IPS DF 6.9 (cell line): ENCODE measurements around the gene TNS4.

Experiments
- DNase-seq: peaks from one replicate; pipeline ENCODE4 v3.0.0-alpha.2; 2013; ENCODE audit warnings: low read depth, low spot score
- H3K27ac ChIP-seq: one replicate; pipeline ENCODE4 v1.5.1; 2013; ENCODE audit warnings: low read length, control low read depth
- H3K27me3 ChIP-seq: 2 replicates; pipeline ENCODE4 v1.6.1; 2013; ENCODE audit warnings: mild to moderate bottlenecking, low read length; ENCODE audit not compliant: control insufficient read depth, insufficient read depth
- H3K36me3 ChIP-seq: 2 replicates; pipeline ENCODE4 v1.6.1; 2013; ENCODE audit warnings: low read length; ENCODE audit not compliant: control insufficient read depth, insufficient read depth
- H3K4me1 ChIP-seq: 2 replicates; pipeline ENCODE4 v1.6.1; 2013; ENCODE audit warnings: low read length; ENCODE audit not compliant: control insufficient read depth, insufficient read depth
- H3K4me3 ChIP-seq: 2 replicates; pipeline ENCODE4 v1.5.1; 2013; ENCODE audit warnings: mild to moderate bottlenecking, low read length
- H3K9me3 ChIP-seq: 2 replicates; pipeline ENCODE4 v1.6.1; 2013; ENCODE audit warnings: low read length, inconsistent platforms; ENCODE audit not compliant: control insufficient read depth, insufficient read depth
- WGBS: extraction: QIAGEN DNeasy Blood & Tissue Kit; methylation state at CpG from one replicate; pipeline ENCODE4 v1.1.7; 2013; ENCODE audit warnings: mixed read lengths, missing lambda C conversion rate; ENCODE audit not compliant: insufficient read length, insufficient coverage; 5-methylcytosine and 5-hydroxymethylcytosine counted together

Gene TNS4

GRCh38 chr17:40515491-40516041 is 14.1 kb upstream of the TNS4 start:
- Histone ChIP-seq H3K4me3 (no peak overlapping the region), H3K27ac (no peak overlapping the region), H3K36me3 (no peaks in the 10 kb centered on the region), H3K27me3 (no peaks in the 10 kb centered on the region), H3K4me1 (peaks cover 2% of the 10 kb centered on the region; the same call in 1 of the 2 replicates), H3K9me3 (no peaks in the 10 kb centered on the region)
- WGBS = no CpG with 5 or more reads among the region's 11 CpGs
- no peak for DNase-seq

- H3K9me3 ChIP-seq = no peaks in the 10 kb centered on the region
- no peaks in the 10 kb centered on the region for H3K27me3 ChIP-seq
- peaks cover 4% of the 10 kb centered on the region for H3K4me1 ChIP-seq
- H3K36me3 ChIP-seq = no peaks in the 10 kb centered on the region
- WGBS = no CpG with 5 or more reads among the region's 4 CpGs
- DNase-seq = no peak
- H3K4me3 ChIP-seq = no peak overlapping the region
- no peak overlapping the region for H3K27ac ChIP-seq
Observed at GRCh38 chr17:40515011-40515410, 13.6 kb upstream of the TNS4 start.

- no CpG with 5 or more reads among the region's 7 CpGs for WGBS
- DNase-seq = no peak
- Histone ChIP-seq H3K4me1 (peaks cover 4% of the 10 kb centered on the region), H3K27ac (no peak overlapping the region), H3K36me3 (no peaks in the 10 kb centered on the region), H3K9me3 (no peaks in the 10 kb centered on the region), H3K27me3 (no peaks in the 10 kb centered on the region), H3K4me3 (no peak overlapping the region)
Observed at GRCh38 chr17:40514013-40514875, 12.8 kb upstream of the TNS4 start.

- H3K36me3 ChIP-seq = no peaks in the 10 kb centered on the region
- H3K27me3 ChIP-seq = no peaks in the 10 kb centered on the region
- H3K9me3 ChIP-seq = no peaks in the 10 kb centered on the region
- WGBS = no CpG with 5 or more reads among the region's 12 CpGs
- H3K27ac ChIP-seq = no peak overlapping the region
- no peak overlapping the region for H3K4me3 ChIP-seq
- DNase-seq = no peak
- peaks cover 4% of the 10 kb centered on the region for H3K4me1 ChIP-seq
Observed at GRCh38 chr17:40511667-40512220, 10.3 kb upstream of the TNS4 start.

- Histone ChIP-seq H3K4me3 (no peak overlapping the region), H3K9me3 (no peaks in the 10 kb centered on the region), H3K27ac (no peak overlapping the region), H3K36me3 (no peaks in the 10 kb centered on the region), H3K4me1 (peaks cover 4% of the 10 kb centered on the region), H3K27me3 (no peaks in the 10 kb centered on the region)
- WGBS = no CpG with 5 or more reads among the region's 2 CpGs
- no peak for DNase-seq
Observed at GRCh38 chr17:40511136-40511535, 9.7 kb upstream of the TNS4 start.

- Histone ChIP-seq H3K36me3 (no peaks in the 10 kb centered on the region), H3K4me3 (no peak overlapping the region), H3K27ac (no peak overlapping the region), H3K4me1 (peaks cover 4% of the 10 kb centered on the region), H3K27me3 (no peaks in the 10 kb centered on the region), H3K9me3 (no peaks in the 10 kb centered on the region)
- DNase-seq = no peak
- no CpG with 5 or more reads among the region's 8 CpGs for WGBS
Observed at GRCh38 chr17:40510328-40510648, 8.9 kb upstream of the TNS4 start.

- Histone ChIP-seq H3K27me3 (no peaks in the 10 kb centered on the region), H3K36me3 (no peaks in the 10 kb centered on the region), H3K9me3 (no peaks in the 10 kb centered on the region), H3K4me3 (no peak overlapping the region), H3K4me1 (peaks cover 4% of the 10 kb centered on the region), H3K27ac (no peak overlapping the region)
- no CpG with 5 or more reads among the region's 10 CpGs for WGBS
- no peak for DNase-seq
Observed at GRCh38 chr17:40509626-40510327, 8.4 kb upstream of the TNS4 start.

- Histone ChIP-seq H3K27me3 (no peaks in the 10 kb centered on the region), H3K4me3 (no peak overlapping the region), H3K36me3 (no peaks in the 10 kb centered on the region), H3K9me3 (no peaks in the 10 kb centered on the region), H3K4me1 (peaks cover 4% of the 10 kb centered on the region), H3K27ac (no peak overlapping the region)
- DNase-seq = no peak
- no CpG with 5 or more reads among the region's 5 CpGs for WGBS
Observed at GRCh38 chr17:40506786-40507185, 5.4 kb upstream of the TNS4 start.

- Histone ChIP-seq H3K9me3 (no peaks in the 10 kb centered on the region), H3K27ac (no peak overlapping the region)
Observed at GRCh38 chr17:40503154-40503553, 1.7 kb upstream of the TNS4 start.

GRCh38 chr17:40502716-40503115 is 1.3 kb upstream of the TNS4 start:
- Histone ChIP-seq H3K9me3 (no peaks in the 10 kb centered on the region), H3K36me3 (no peaks in the 10 kb centered on the region; the same call in 1 of the 2 replicates), H3K4me1 (peaks cover 4% of the 10 kb centered on the region), H3K27me3 (no peaks in the 10 kb centered on the region), H3K27ac (no peak overlapping the region), H3K4me3 (no peak overlapping the region)
- no CpG with 5 or more reads among the region's 5 CpGs for WGBS
- no peak for DNase-seq

More at GRCh38 chr17:40503154-40503553, 1.7 kb upstream of the TNS4 start:
- DNase-seq = no peak
- Histone ChIP-seq H3K4me1 (peaks cover 3% of the 10 kb centered on the region), H3K27me3 (no peaks in the 10 kb centered on the region), H3K4me3 (no peak overlapping the region), H3K36me3 (no peaks in the 10 kb centered on the region; the same call in 1 of the 2 replicates)
- no CpG with 5 or more reads among the region's 2 CpGs for WGBS
